NCI-H1930 (cell line): ENCODE results near the gene FOXO1.

ENCODE experiments used
- DNase-seq, 2 experiments: peaks; one replicate each; lab custom pipeline; 2025; lab: John Stamatoyannopoulos, UW

FOXO1 gene

DNA sequence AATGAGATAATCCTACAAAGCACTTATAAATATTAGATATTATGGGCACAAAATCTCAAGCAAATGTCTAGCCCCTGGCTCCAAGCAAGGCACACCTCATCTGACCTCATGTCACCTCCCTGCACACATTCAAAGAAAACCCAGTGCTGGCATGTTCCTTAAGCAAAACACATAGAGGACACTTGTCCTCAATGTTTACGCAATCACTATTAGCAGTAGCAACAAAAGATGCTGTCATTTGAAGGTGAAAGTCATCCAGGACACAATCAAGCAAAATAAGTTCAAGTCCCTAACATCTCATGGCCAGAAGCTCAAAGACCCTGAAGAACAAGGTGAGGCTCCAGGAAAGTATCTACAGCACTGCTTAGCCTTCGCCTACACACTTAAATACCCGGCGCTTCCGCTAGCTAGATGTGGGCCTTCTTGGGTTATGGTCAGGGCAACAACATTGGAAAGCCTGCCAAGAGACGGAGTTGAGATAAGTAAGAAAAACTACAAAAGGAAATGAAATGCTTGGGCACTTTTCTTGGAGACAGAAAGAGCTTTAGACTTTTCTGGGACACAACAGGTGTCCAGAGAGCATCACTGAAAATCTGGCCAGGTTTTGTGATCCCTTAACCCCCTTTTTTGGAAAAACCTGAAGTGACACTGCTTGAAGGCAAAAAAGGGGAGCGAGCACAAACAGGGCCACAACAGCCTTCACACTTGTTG is 85.7 kb downstream of the FOXO1 start:
- no peak for DNase-seq

DNA sequence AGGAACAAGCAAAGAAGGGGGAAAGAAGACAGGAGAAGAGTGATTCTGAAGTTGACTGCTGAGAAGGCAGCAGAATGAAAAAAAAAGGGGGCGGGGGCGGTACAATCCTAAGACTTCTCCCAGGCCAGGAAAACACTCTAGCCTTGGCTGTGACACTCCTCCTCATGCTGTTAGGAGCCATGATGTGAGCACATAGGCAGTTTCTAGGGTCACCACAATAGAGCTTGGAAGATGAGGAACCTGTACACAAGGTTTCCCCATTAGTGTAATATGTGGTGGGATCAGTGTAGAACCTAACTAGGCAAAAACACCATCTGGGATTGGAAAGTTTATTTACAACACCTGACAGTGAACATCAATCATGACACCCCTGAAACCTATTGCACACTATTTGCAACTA is 86.9 kb downstream of the FOXO1 start:
- DNase-seq, result no peak

DNA sequence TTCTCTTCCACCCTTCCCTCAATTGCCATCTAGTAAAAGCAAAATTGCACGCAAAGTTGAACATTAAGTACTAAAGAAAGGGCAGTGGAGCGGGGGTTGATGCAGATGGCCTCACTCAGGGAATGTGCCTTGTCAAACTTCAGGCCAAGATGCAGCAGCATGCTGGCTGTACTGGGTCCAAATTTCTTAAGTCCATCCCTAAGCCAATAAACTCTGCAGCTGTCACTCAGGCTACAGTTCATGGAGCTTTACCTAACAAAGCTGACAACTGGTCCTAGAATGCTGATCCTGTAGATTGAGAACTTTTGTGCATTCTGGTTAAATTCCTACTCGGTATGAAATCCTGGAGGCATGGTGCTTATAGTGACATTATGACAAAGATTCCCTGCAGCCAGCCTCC is 88.4 kb downstream of the FOXO1 start:
- DNase-seq, result no peak

DNA sequence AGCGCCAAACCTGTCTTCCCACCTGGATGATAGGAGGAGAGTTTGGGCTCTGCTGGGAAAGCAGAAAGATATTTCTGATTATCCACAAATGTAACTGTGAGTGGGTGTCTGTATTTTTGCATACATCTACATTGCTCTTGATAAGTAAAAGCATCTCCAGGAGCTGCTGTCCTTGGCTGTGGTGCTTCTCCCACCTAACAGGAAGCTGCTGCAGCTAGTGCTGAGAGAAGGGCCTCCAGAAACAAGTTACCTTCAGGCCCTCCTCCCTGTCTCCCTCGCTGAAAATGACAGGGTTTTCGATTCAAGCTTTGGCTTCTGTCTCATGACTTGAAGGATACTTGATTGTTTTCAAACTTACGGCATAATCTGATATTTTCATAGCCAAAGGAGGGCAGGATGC is 90.1 kb downstream of the FOXO1 start:
- DNase-seq, result no peak

DNA sequence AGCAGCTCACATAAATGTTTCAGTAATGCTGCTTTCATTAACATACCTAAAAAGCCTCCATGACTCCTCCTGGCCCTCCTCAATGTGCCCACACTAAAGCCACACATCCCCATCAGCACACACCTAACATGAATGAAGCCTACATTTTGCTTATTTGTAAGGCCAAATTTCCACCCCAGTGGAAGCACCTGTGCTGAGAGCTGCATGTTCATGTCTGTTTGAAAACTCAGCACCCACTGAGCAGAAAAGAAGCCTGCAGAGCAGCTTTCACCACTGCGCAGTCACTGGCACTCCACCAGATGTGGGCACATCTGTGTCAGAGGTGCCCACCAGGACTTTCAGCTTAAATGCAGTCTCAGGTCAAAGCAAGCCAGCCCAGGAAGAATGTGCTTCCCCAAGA is 93.5 kb downstream of the FOXO1 start:
- no peak for DNase-seq

DNA sequence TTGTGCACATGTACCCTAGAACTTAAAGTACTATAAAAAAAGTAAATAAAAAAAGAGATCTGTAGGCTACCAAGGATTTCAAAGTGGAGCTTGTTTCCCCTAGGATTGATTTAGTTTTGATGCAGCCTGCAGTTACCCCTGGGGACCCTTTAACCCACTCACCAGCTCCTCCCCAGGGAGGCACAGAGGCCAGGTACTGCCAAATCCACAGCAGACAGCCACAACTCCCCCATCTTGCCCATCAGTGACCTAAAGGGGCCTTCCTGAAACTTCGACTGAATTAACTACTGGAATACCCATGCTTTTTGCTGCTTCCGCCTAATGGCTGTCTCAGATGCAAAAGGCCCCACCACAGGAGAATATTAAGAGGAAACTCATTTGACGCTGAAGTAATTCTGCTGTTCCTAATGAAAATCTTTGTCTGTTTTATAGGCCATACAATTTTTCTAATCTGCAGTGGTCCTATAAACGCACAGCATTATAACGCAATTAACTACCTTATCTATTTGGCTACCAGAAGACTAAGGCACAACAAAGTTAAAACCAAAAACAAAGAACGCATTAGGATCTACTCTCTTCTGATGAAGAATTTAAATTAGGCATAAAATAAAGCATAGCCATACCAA is 95.0 kb downstream of the FOXO1 start:
- DNase-seq, result no peak

DNA sequence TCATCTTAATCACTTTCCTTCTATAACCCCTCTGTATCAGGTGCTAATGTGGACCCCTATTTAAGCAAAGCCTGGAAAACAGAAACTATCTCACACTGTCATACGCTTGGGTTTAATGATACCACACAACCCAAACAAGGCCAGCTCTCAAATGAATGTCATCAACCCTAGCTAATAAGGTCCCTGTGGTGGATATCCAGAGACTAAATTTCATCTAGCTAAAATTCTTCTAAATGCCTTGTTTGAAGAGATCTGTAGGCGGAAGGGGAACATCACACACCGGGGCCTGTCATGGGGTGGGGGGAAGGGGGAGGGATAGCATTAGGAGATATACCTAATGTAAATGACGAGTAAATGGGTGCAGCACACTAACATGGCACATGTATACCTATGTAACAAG is 95.5 kb downstream of the FOXO1 start:
- no peak for DNase-seq

DNA sequence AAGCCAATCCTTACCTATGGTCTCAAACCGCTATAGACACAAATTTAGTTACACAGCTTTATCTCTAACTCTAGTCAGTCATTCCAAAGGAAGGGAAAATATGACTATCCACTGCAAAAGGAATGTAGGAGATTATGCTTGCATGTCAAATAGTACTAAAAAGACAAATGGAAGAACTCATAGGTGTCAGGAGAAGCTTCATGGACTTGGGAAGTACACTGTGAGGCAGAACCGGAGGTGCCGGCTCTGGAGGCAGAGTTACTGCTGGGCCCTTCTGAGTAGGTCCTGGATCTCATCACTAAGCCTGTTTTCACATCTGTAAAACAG is 97.5 kb downstream of the FOXO1 start:
- DNase-seq, result no peak

DNA sequence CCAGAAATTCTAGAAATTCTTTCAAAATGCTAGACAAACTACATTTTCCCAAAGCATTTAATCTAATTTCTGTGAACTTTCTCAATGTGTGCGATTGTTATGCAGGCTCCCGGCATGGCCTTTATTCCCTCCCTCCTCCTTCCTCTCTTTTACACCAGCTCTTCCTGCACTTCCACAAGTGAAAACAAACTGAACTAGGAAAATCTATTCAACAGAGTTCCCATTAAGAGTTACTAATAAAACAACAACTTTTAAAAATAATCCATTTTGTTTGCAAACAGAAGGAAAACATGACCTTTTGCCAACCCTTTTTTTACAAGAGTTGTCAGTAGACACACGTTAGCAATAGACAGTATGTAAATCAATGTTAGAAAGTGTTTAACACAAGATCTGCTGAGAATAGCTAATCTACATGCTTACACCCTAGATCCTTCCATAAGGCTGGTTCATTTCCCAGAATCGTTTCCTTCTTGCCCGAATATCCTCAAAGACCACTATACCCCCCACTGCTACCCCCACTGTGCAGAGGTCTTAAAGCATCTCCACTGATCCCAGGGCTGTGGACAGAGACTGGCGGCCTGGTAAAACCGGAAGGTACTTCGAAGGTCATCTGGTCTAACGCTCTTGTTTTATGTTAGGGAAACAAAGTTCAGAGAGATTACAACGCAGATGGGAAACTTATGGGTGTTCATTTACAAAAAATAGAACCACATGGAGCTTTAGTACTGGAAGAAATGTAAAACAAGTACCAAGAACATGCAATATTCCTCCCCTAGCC is 98.0 kb downstream of the FOXO1 start:
- DNase-seq, result no peak

DNA sequence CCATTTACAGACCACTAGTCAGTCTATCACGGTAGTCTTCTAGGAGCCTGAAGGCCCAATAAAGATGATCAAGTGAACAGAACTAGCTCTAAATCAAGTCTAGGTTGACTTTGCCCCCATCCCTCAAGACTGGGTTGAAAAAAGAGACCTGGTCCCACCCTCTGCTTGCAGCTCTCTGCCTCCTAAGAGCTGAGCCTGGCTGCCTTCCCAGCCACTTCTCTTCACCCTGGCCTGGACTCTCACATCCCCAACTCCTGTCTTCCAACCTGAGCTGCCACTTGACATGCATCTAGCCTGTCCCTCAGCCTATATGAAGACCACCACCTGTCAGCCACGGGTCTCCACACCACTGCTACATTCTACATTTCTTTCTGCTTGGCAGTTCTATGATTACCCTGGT is 99.6 kb downstream of the FOXO1 start:
- DNase-seq, result no peak

DNA sequence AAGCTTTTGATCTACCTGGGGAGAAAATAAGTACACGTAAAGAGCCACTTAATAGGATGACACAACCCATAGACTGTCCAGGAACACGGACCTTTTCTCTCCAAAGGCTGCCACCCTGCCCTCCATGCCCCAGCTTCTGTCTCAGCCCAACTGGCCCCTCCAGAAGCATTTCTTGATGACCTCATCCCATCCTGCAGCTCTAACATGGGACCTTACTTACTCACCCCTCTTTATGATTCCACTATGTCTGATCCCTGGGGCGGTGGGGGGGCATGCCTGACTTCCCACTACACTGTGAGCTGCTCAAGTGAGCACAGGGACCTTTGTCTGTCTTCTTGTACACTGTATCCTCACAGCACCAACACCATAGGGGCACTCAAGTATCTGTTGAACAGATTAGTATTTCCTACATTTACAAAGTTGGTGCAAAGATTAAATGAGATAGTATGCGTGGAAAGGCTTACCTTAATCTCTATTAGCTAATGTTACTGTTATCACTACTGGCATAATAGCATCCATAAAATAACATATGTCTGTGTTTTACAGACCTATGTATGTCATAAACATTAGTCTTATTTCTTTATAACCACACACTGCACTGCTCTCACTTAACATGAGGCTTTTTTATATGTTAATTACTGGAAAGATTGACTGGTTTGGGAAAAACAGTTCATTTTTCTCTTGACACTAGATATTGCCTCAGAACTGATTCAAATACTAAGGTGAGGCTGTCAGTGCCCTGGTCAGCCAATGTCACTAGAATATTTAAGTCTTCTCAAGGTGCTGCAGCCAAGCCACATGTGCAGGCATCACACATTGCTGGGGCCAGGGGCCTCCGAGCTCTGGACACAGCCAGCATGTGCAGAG is 100.9 kb downstream of the FOXO1 start:
- no peak for DNase-seq

DNA sequence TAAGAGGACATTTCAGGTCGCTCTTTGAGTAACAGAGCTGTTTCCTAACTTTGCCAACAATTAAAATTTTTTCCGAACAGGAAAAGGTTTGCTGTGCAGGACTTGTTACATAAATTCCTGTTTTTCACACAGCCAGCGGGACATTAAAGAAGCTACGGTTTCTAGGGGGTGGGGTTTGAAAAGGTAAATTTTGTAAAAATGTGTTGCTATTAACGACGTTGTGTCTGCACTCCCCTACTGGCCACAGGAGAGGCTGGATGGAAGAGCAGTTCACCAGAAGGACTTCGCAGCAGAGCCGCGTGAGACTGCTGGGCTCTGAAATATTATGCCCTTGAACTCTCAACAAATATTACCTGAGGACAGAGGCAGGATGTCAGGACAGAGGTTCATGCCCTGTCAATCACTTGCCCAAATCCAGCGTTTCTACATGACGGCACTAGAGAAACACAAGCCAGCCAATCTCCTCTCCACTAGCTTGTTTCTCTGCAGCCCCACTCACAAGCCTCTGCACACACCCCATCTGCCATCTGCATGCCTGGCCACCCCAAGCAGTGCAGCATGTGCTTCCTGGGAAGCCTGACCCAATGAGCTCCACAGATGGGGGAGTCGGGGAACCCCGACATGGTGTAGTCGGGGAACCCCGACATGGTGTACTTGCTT is 102.0 kb downstream of the FOXO1 start:
- DNase-seq, result no peak

DNA sequence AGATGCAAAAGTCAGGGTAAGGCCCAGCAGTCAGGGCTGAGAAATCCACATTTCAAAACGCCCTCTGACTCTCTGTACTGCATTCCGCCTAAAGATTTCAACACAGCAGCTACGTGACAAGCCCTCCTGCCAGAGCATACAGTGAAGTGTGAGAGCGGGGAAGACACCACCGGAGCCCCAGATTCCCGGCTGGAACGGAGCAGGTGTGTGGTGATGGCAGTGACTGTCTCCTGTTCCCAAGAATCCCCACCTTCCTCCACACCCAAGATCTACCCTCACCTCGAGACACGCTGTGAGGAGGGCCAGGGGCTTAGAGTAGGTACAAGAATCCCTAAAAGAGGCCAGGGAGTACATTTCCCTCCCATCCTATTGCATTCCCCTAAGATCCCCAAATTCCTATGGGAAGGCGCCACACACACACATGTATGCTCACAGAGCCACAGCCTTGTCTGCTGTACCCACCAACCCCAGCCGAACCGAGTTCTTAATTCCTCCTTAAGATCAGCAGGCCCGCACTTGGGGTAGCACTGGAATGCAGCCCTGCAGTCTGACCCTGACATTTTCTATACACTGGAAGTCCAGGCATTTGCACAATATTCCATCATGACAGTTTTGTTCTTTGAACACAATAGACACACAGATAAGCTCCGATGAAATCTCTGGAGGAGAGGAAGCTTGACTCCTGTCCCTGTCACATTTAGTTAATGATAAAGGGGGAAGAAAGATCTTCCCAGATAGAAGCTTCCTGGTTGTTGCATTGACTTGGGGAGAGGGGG is 102.9 kb downstream of the FOXO1 start:
- no peak for DNase-seq

DNA sequence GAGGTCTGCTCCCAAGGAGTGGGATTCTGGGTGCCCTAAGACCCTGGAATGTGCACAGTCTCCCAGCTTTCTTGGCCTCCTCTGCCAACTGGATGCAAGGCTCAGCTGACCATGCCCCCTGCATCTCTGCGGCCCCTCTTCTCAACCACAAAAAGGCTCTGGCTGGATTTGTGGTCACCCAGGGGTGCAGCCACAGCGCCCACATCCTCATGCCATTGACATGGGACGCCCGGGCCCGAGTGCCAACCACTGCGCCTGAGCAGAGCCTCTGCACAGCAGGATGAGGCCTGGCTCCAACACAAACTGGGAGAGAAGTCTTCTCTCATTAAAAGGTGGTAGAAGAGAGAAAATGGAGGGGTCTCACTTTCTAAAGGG is 103.5 kb downstream of the FOXO1 start:
- no peak for DNase-seq

DNA sequence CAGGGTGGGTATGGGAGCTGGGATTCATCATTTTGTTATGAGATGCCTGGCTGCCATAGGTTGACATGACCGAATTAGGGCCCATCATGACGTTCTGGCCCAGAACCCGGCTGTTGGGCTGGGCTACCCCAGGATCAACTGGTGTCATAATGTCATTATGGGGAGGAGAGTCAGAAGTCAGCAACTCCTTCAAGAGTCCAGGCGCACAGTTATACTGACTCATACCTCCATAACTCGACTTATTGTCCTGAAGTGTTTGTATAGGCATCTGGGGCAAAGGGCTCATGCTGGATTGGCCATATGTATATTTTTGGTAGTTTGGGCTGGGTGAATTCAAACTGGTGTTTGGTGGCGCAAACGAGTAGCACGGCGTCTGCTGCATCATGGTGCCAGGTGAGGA is 106.5 kb downstream of the FOXO1 start:
- DNase-seq, result no peak

DNA sequence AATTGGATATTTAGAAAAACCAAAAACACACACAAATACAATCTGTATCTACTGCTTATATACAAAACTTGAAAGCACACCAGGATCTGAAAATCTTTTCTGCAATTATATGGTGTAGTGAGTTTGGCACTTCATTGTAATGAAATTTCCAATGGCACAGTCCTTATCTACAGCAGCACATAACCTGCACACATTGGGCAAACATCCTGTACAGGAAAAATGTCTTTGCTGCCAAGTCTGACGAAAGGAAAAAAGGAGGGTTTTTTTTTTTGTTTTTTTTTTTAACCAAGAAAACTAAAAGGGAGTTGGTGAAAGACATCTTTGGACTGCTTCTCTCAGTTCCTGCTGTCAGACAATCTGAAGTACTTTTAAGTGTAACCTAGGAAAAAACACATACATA is 107.8 kb downstream of the FOXO1 start:
- DNase-seq, result no peak

DNA sequence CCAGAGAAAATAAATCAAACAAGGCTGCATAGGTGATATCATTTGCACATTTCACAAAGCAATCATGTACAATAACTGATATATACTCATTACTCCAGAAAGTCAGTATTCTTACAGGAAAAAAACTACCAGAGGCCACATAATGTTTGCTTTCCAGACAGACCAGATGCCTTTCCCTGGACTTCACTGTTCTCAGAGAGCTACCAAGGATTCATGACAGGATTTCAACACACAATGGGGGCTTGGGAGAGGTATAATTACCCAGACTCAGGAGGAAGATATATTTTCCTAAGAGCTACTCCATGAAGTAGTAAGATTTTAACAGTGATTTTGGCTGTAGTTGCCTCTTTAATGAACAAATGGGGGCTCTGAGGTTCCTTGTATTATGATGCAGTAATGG is 110.0 kb downstream of the FOXO1 start:
- no peak for DNase-seq

DNA sequence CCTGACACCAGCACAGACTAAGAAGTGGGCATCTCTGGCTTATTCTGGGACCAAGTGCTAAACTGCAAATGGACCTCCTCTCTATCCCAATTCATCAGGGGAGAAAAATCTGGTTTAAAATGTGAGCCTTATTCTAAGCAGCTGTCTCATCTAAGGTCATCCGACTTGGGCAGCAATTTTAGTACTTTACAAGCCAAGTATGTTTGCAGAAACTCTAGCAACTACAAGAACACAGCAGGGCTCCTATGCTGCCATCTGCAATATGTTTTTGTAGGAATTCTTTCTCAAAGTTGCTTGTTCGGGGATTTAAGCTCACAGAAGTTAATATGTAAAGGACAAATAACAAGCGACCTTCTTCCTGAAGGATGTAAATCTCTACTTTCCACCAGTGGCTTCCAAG is 113.1 kb downstream of the FOXO1 start:
- no peak for DNase-seq

DNA sequence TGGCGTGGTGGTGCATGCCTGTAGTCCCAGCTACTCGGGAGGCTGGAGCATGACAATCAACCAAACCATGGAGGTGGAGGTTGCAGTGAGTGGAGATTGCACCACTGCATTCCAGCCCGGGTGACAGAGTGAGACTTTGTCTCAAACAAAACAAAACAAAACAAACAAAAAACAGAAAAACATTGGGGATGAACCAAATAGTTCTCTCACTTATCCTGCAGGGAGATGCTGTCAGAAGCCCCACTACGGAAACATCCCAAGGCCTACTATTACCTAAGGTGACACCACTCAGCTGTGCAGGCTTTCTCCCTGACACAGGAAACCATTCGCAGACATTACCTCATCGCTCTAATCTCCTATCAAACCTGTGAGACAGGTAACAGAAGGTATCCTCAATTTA is 113.5 kb downstream of the FOXO1 start:
- DNase-seq, result no peak

DNA sequence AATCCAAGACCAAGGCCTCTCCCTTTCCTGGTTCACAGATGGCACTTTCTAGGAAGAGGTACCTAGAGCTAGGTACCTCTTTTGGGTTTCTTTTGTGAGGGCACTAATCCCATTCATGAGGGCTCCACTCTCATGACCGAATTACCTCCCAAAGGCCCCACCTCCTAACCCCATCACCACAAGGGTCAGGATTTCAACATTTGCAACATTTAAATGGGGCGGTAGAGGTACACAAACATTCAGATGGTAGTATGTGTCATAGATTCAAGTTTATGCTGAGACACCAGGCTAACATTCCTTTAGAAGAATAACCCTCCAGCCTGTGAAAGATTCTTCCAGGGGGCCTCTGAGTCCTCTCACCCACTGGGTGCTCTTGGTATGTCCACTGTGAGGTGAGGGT is 116.3 kb downstream of the FOXO1 start:
- DNase-seq, result no peak

DNA sequence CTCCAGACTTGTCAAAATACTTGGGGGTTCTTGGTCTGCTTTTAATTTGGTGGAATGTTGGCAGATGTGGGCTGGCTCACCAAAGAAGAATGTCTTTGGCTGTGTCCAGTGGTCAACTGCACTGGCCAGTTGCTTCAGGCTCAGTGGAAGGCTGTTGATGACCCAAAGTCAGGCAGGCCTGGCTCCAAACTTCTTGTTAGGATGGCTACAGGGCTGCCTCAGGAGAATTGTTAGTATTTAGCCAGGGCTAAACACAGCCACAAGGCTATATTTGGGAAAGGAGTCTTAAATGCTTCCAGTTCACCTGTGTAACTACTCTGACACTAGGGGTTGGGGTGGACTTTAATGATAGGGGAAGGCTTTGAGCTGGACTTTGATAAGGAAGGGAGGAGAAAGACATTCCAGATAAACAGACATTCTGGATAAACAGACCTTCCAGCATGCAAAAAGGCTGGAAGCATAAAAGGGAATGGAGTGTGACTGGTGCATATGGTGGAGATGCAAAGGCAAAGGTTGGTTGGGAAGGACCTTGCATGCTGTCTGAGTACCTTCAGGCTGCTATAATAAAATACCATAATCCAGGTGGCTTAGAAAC is 116.8 kb downstream of the FOXO1 start:
- no peak for DNase-seq
